ENCODE data around the gene SAMSN1. TPM values are rescaled to one million over a fixed set of nuclear protein-coding genes. Genes with fewer than 3 reads are reported as not detected.

Gene SAMSN1
- total and polyA plus RNA-seq, 9 of the 15 experiments (the other 6 are each of a cell fraction or from before 2014, with no cell fraction given): 101 to 223 (median 159) TPM

- TF ChIP-seq, protein P1, sequence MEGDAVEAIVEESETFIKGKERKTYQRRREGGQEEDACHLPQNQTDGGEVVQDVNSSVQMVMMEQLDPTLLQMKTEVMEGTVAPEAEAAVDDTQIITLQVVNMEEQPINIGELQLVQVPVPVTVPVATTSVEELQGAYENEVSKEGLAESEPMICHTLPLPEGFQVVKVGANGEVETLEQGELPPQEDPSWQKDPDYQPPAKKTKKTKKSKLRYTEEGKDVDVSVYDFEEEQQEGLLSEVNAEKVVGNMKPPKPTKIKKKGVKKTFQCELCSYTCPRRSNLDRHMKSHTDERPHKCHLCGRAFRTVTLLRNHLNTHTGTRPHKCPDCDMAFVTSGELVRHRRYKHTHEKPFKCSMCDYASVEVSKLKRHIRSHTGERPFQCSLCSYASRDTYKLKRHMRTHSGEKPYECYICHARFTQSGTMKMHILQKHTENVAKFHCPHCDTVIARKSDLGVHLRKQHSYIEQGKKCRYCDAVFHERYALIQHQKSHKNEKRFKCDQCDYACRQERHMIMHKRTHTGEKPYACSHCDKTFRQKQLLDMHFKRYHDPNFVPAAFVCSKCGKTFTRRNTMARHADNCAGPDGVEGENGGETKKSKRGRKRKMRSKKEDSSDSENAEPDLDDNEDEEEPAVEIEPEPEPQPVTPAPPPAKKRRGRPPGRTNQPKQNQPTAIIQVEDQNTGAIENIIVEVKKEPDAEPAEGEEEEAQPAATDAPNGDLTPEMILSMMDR (IDR thresholded peaks at IDR 0.05 in 2 of 3, conservative IDR thresholded peaks at IDR 0.05 in 1 of 3; ENCODE audit: insufficient read depth in 2 of 3, low read depth in 1 of 3, low read length in 3 of 3): no peak
- no peak for TF ChIP-seq LARP7 (IDR thresholded peaks at IDR 0.05)
- TF ChIP-seq, protein P2, sequence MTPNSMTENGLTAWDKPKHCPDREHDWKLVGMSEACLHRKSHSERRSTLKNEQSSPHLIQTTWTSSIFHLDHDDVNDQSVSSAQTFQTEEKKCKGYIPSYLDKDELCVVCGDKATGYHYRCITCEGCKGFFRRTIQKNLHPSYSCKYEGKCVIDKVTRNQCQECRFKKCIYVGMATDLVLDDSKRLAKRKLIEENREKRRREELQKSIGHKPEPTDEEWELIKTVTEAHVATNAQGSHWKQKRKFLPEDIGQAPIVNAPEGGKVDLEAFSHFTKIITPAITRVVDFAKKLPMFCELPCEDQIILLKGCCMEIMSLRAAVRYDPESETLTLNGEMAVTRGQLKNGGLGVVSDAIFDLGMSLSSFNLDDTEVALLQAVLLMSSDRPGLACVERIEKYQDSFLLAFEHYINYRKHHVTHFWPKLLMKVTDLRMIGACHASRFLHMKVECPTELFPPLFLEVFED (CRISPR knock-in tag; conservative IDR thresholded peaks at IDR 0.05): no peak
- TF ChIP-seq MCM2 (IDR thresholded peaks at IDR 0.05; ENCODE audit: low read depth): no peak
- TF ChIP-seq SIN3B (IDR thresholded peaks at IDR 0.05; ENCODE audit: low read depth): no peak
- peak; percentile 61; the same call in 1 of the 2 replicates for TF ChIP-seq CREM (IDR thresholded peaks at IDR 0.05; ENCODE audit: low read depth)
- TF ChIP-seq ZNF347 (CRISPR knock-in tag; IDR thresholded peaks at IDR 0.05; ENCODE audit: low read depth): no peak
- TF ChIP-seq MED1 (CRISPR knock-in tag; IDR thresholded peaks at IDR 0.05; ENCODE audit: borderline replicate concordance): no peak
- peak; percentile 56; the same call in 1 of the 2 replicates for TF ChIP-seq POLR2H (tag; IDR thresholded peaks at IDR 0.05; ENCODE audit: low read depth)
- TF ChIP-seq SRF (CRISPR knock-in tag; IDR thresholded peaks at IDR 0.05): no peak
- peak; percentile 68 for TF ChIP-seq TAL1 (IDR thresholded peaks at IDR 0.05)
- no peak for TF ChIP-seq NRF1 (conservative IDR thresholded peaks at IDR 0.05 in 1 of 2, IDR thresholded peaks at IDR 0.05 in 1 of 2)
- peak; percentile 72; the same call in 1 of the 2 replicates for TF ChIP-seq ADNP (tag; IDR thresholded peaks at IDR 0.05)
- TF ChIP-seq ZSCAN32 (CRISPR knock-in tag; IDR thresholded peaks at IDR 0.05): no peak
- TF ChIP-seq ZBED1 (IDR thresholded peaks at IDR 0.05): peak; percentile 73; the same call in 1 of the 2 replicates
- TF ChIP-seq TAF7 (tag; IDR thresholded peaks at IDR 0.05): peak; percentile 59; the same call in 1 of the 2 replicates
- TF ChIP-seq ESRRB (CRISPR knock-in tag; IDR thresholded peaks at IDR 0.05; ENCODE audit: borderline replicate concordance): no peak
- TF ChIP-seq ZNF23 (CRISPR knock-in tag; IDR thresholded peaks at IDR 0.05): no peak
- TF ChIP-seq HINFP (tag; conservative IDR thresholded peaks at IDR 0.05; ENCODE audit: low read depth): no peak
- no peak for TF ChIP-seq HDAC1 (IDR thresholded peaks at IDR 0.05)
- peak; percentile 71 for TF ChIP-seq MYC (IDR thresholded peaks at IDR 0.05; ENCODE audit: low read depth, low read length)
- no peak for TF ChIP-seq MYC (CRISPR knock-in tag; IDR thresholded peaks at IDR 0.05; ENCODE audit: borderline replicate concordance, low read depth)
- peak; percentile 80; the same call in 1 of the 2 replicates for TF ChIP-seq GATAD2A (IDR thresholded peaks at IDR 0.05)
- TF ChIP-seq CBX8 (IDR thresholded peaks at IDR 0.05; ENCODE audit: borderline replicate concordance, extremely low read depth, low read depth, low read length, poor library complexity, severe bottlenecking): no peak
- TF ChIP-seq CBFA2T2 (conservative IDR thresholded peaks at IDR 0.05): no peak; the same call in 1 of the 2 replicates
- peak; percentile 78 for TF ChIP-seq MTA3 (IDR thresholded peaks at IDR 0.05; ENCODE audit: borderline replicate concordance)
These were observed 35.9 kb upstream of the SAMSN1 start (continued) for GRCh38 chr21:14581902-14582457.

Data from K562 (cell line).